ENCODE results near the gene ACAP3. TPM values are rescaled to one million over a fixed set of nuclear protein-coding genes. Genes with fewer than 3 reads are reported as not detected.

Gene ACAP3
- total RNA-seq, 1 donor from 2014 or later = 34.0 TPM

DNA sequence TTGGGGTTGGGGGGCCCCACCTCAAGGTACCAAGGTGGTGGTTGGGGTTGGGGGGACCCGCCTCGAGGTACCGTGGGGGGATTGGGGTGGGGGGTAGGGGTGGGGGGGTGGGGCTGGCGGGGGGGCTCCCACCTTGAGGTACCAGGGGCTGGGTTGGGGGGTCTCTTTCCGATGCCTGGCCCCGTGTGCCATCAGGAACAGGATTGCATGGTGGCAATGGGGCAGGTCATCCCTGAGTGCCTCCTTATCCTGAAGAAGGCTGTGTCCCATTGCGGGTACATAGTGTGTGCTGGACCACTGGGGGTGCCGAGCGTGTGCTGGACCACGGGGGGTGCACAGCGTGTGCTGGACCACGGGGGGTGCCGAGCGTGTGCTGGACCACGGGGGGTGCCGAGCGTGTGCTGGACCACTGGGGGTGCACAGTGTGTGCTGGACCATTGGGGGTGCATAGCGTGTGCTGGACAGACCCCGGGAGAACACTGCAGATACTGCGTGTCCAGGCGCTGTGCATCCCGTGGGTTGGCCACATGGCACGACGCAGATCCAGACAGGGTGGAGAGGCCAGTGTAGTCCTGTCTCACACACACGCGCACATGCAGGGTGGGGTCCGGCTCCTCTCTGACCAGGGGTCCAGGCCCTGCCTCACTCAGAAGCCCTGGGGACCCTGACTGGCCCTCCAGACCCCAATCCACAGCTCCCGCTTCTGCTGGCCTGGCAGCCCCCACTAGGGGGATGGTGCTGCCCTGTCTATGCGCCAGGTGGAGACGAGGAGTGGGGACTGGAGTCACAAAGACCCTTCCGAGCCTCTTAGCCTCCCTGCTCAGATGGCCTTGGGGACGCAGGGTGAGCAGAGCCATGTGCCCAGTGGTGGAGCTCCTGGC lies 23.3 kb downstream of the ACAP3 start:
- TF ChIP-seq, protein P1, sequence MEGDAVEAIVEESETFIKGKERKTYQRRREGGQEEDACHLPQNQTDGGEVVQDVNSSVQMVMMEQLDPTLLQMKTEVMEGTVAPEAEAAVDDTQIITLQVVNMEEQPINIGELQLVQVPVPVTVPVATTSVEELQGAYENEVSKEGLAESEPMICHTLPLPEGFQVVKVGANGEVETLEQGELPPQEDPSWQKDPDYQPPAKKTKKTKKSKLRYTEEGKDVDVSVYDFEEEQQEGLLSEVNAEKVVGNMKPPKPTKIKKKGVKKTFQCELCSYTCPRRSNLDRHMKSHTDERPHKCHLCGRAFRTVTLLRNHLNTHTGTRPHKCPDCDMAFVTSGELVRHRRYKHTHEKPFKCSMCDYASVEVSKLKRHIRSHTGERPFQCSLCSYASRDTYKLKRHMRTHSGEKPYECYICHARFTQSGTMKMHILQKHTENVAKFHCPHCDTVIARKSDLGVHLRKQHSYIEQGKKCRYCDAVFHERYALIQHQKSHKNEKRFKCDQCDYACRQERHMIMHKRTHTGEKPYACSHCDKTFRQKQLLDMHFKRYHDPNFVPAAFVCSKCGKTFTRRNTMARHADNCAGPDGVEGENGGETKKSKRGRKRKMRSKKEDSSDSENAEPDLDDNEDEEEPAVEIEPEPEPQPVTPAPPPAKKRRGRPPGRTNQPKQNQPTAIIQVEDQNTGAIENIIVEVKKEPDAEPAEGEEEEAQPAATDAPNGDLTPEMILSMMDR (IDR thresholded peaks at IDR 0.05; ENCODE audit: insufficient read depth, low read length, severe bottlenecking) = no peak
- no peak for DNase-seq (ENCODE audit: low read depth)
- H3K36me3 ChIP-seq (ENCODE audit: control insufficient read depth, insufficient read depth, low read length) = no peaks in the 10 kb centered on the region
- no peaks in the 10 kb centered on the region for H3K27me3 ChIP-seq (ENCODE audit: control insufficient read depth, insufficient read depth, low read length)
- H3K4me3 ChIP-seq (ENCODE audit: low read depth, low read length) = no peak overlapping the region
- no peak for FAIRE-seq

DNA sequence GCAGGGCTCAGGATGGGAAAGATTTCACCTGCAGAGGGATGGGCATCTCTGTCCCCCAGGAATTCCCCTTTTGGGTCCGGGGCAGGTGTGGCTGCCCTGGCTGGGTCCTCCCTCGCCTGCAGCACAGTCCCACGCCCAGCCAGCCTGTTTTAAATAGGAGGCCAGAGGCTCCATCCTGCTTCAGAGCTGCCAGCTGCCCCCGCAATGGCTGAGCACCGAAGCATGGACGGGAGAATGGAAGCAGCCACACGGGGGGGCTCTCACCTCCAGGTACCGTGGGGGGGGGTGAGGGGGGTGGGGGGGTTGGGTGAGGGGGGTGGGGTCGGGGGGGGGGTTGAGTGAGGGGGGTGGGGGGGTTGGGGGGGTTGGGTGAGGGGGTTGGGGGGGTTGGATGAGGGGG lies 23.9 kb downstream of the ACAP3 start:
- no peaks in the 10 kb centered on the region for H3K27me3 ChIP-seq (ENCODE audit: control insufficient read depth, insufficient read depth, low read length)
- no peak overlapping the region for H3K4me3 ChIP-seq (ENCODE audit: low read depth, low read length)
- TF ChIP-seq, protein P1 (IDR thresholded peaks at IDR 0.05; ENCODE audit: insufficient read depth, low read length, severe bottlenecking) = no peak
- FAIRE-seq (no peak), DNase-seq (ENCODE audit: low read depth) (no peak)
- no peaks in the 10 kb centered on the region for H3K36me3 ChIP-seq (ENCODE audit: control insufficient read depth, insufficient read depth, low read length)

DNA sequence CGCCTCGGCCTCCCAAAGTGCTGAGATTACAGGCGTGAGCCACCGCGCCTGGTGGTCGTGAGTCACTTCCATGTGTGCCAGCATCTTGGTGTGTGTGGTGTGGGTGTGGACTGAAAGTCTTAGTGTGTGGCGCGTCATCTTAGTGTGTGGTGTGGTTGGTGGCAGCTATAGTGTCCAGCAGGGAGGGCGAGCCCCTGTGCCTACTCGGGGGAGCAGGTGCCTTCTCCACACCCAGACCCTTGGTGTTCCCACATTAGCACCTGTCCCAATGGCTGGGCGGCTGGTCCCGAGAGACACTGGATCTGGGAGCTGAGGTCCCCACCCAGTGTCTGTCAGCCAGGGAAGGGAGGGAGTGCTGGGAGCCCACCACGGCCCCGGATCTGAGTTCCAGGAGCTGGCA lies 24.7 kb downstream of the ACAP3 start:
- FAIRE-seq (no peak), DNase-seq (ENCODE audit: low read depth) (no peak)
- Histone ChIP-seq H3K27me3 (ENCODE audit: control insufficient read depth, insufficient read depth, low read length) (no peaks in the 10 kb centered on the region), H3K4me3 (ENCODE audit: low read depth, low read length) (no peak overlapping the region), H3K36me3 (ENCODE audit: control insufficient read depth, insufficient read depth, low read length) (no peaks in the 10 kb centered on the region)
- TF ChIP-seq, protein P1 (IDR thresholded peaks at IDR 0.05; ENCODE audit: insufficient read depth, low read length, severe bottlenecking) = no peak

DNA sequence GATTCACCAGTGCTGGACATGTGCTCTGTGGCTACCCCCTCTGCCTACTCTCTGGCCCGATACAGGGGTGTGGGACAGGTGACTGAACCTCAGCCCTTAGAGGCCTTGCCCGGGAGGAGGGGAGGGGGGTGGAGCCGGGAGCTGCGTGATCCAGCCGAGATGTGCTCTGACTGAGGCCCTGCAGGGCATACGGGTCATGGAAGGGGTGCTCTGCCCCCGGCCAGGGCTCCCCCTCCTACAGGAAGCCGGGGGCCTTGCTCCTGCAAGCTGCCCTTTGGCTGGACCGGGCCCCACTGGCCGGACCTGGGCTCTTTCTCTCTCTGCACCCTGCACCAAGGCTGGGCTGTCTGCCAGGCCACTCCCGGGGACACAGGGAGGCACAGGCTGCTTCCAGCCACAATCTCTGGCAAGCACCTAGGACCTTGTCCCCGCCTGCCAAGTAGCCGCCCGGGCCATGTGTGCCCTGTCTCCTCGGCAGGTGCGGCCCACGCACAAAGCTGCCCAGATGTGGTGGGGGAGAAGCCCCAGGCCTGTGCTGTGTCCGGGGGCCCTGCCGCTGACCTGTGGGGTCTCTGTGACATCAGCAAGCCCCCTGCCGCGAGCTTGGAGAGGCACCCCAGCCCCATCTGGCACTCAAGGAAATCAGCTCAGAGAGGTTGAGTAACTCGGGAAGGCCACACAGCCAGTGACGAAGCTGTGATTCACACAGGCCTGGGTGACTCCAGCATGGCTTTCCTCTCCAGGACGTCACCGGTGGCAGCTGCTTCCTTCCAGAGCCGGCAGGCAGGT lies 26.0 kb downstream of the ACAP3 start:
- peak; percentile 76 for DNase-seq (ENCODE audit: low read depth)
- Histone ChIP-seq H3K27me3 (ENCODE audit: control insufficient read depth, insufficient read depth, low read length) (no peaks in the 10 kb centered on the region), H3K4me3 (ENCODE audit: low read depth, low read length) (no peak overlapping the region), H3K36me3 (ENCODE audit: control insufficient read depth, insufficient read depth, low read length) (no peaks in the 10 kb centered on the region)
- peak; percentile 43 for FAIRE-seq
- TF ChIP-seq, protein P1 (IDR thresholded peaks at IDR 0.05; ENCODE audit: insufficient read depth, low read length, severe bottlenecking) = no peak

DNA sequence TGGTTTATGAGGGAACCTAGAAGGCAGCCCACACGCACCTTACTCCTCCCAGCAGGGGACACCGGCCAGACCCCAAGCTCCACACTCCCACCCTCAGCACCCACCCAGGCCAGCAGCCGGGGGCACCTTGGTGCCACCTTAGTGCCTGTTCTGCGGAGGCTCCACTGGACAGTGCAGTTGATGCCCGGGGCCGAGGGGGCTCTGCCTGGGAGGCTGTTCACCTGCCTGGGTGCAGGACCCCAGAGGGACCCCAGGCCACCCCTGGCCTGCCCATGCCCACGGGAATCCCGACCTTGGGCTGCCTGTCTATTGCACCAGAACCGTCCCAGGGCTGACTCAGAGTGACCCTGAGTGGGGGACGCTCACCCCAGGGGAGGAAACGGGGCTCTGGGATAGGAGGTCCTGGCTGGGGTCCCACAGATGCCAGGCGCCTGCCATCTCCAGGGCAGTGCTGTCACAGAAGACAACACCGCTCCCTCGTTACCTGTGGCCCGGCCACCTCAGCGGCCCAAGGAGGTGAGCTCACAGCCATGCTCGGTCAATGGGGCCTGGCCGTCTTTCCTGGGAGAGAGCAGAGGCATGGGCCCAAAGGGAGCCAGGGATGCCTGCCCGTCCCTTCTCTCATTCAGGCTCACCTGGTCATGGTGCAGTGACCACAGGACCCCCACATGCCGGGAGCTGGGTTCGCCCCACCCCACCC lies 26.8 kb downstream of the ACAP3 start:
- TF ChIP-seq, protein P1 (IDR thresholded peaks at IDR 0.05; ENCODE audit: insufficient read depth, low read length, severe bottlenecking) = no peak
- no peaks in the 10 kb centered on the region for H3K27me3 ChIP-seq (ENCODE audit: control insufficient read depth, insufficient read depth, low read length)
- FAIRE-seq = no peak
- H3K36me3 ChIP-seq (ENCODE audit: control insufficient read depth, insufficient read depth, low read length) = no peaks in the 10 kb centered on the region
- no peak overlapping the region for H3K4me3 ChIP-seq (ENCODE audit: low read depth, low read length)
- DNase-seq (ENCODE audit: low read depth) = no peak
